HepG2 (cell line): ENCODE results near the gene C6orf136. TPM values are rescaled to one million over a fixed set of nuclear protein-coding genes. Genes with fewer than 3 reads are reported as not detected.

Experiments
- FOSL2 ChIP-seq: sonication (generic); formaldehyde crosslinking; IDR thresholded peaks from 2 replicates; pipeline ENCODE4 v1.4.0; 2020; ENCODE audit warnings: missing genetic modification reagents
- GLI4 ChIP-seq: sonication (generic); formaldehyde crosslinking; IDR thresholded peaks from 2 replicates; pipeline ENCODE4 v1.5.1; 2020; ENCODE audit warnings: missing genetic modification reagents, mild to moderate bottlenecking, moderate library complexity, borderline replicate concordance
- HOXA9 ChIP-seq: sonication (generic); formaldehyde crosslinking; IDR thresholded peaks from 2 replicates; pipeline ENCODE4 v1.8.1; 2022; ENCODE audit warnings: missing genetic modification reagents, mild to moderate bottlenecking, moderate library complexity, borderline replicate concordance
- MAFK ChIP-seq, 2 experiments: IDR thresholded peaks in 1 of 2; conservative IDR thresholded peaks in 1 of 2; 2 replicates each; pipeline ENCODE4 v1.6.1; 2011; ENCODE audit warnings: improper control_type of control experiment in 2 of 2, low read length in 2 of 2
- MED1 ChIP-seq: sonication (generic); formaldehyde crosslinking; IDR thresholded peaks from 2 replicates; pipeline ENCODE4 v1.4.0; 2020; ENCODE audit warnings: missing genetic modification reagents
- PAF1 ChIP-seq: IDR thresholded peaks from 2 replicates; pipeline ENCODE4 v1.6.1; 2016; ENCODE audit warnings: missing genetic modification reagents, missing compliant biosample characterization
- SATB2 ChIP-seq: sonication (generic); formaldehyde crosslinking; IDR thresholded peaks from 2 replicates; pipeline ENCODE4 v1.5.0; 2020; ENCODE audit warnings: missing genetic modification reagents
- ZNF335 ChIP-seq: sonication (generic); formaldehyde crosslinking; IDR thresholded peaks from 2 replicates; pipeline ENCODE4 v1.4.0; 2020; ENCODE audit warnings: missing genetic modification reagents
- ZNF816 ChIP-seq: sonication (generic); formaldehyde crosslinking; IDR thresholded peaks from 2 replicates; pipeline ENCODE4 v1.8.0; 2022; ENCODE audit warnings: missing genetic modification reagents, mild to moderate bottlenecking, borderline replicate concordance
- polyA plus RNA-seq, 8 experiments: library from polyadenylated mRNA; depleted of rRNA in 3 of 8; stranded (reverse) in 7 of 8; unstranded in 1 of 8; fragments of >200 nt; fragmentation: Illumina TruSeq in 4 of 8; extraction: Trizol in 4 of 8; gene quantifications; 2 replicates each; pipeline versions ENCODE4 v1.2.1 to v1.2.3, GENCODE V29; 2011 to 2016; ENCODE audit warnings: low read depth in 4 of 8, missing spikeins in 1 of 8, mixed read lengths in 1 of 8; ENCODE audit not compliant: insufficient read depth in 1 of 8
- total RNA-seq, 5 experiments: library from RNA; depleted of rRNA; stranded (reverse); fragments of >200 nt; fragmentation: Illumina TruSeq; extraction: Trizol; gene quantifications; 2 replicates each; pipeline ENCODE4 v1.2.3, GENCODE V29; 2016; ENCODE audit warnings: low read depth in 1 of 5
- TF ChIP-seq, protein P1 (sequence below): IDR thresholded peaks from 2 replicates; pipeline ENCODE4 v1.6.1; 2016; ENCODE audit warnings: low read depth, missing genetic modification reagents, missing compliant biosample characterization
- TF ChIP-seq, protein P2 (sequence below): sonication (generic); formaldehyde crosslinking; IDR thresholded peaks from 2 replicates; pipeline ENCODE4 v1.4.0; 2020; ENCODE audit warnings: mild to moderate bottlenecking, missing genetic modification reagents, borderline replicate concordance
- TF ChIP-seq, protein P3 (sequence below), 2 experiments: sonication (generic) in 1 of 2; formaldehyde crosslinking in 1 of 2; IDR thresholded peaks; 2 replicates each; pipeline versions ENCODE4 v1.6.1 to v1.9.0; 2014 to 2022; ENCODE audit warnings: antibody characterized with exemption in 1 of 2, borderline replicate concordance in 1 of 2, inconsistent platforms in 1 of 2, low read depth in 1 of 2, missing genetic modification reagents in 1 of 2

C6orf136 gene
- total and polyA plus RNA-seq, 2 of the 13 experiments (the other 11 are each of a cell fraction or from before 2014, with no cell fraction given) = 12.0 to 26.2 TPM

DNA sequence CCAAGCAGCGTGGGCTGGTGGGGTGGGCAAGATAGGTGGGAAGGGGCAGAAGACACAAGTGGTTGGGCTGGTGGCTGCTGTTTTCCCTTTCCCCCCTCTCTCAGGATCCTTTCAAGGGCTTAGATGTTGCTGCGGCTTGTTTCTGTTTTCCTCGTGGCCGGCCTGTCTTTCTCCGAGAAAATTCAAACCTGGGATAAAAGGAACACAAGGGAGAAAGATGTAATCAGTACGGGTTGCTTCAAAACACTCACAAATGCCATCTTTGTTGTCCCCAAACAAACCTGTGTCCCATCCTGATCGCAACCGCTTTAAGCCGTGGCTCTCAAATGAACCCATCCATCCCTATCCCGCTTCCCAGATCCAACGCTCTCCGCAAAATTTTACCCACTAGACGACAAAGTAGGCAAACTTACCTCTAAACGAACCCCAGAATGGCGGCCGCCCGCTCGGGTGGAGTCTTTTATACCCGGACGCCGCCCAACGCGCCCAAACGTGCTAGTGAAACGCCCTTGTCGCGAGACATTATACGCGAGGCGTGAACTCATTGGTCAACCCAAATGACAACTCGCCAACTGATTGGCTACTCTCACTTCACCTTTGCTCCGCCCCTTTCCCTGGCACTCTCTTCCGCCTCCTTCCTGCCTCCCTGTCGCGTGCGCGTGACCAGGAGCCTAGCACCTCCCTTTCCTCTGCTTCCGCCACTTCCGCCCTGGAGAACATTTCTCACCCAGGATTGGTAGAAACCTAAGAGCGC lies 29.9 kb upstream of the C6orf136 start, which contains the start of gene PPP1R10 (continued):
- peak; percentile 31; the same call in 1 of the 2 replicates for TF ChIP-seq FOSL2 (CRISPR knock-in tag)
- peak; percentile 68; the same call in 1 of the 2 replicates for TF ChIP-seq MED1 (CRISPR knock-in tag)
- no peak for TF ChIP-seq MAFK (conservative IDR thresholded peaks at IDR 0.05 in 1 of 2, IDR thresholded peaks at IDR 0.05 in 1 of 2; ENCODE audit: low read length in 2 of 2)
- TF ChIP-seq GLI4 (CRISPR knock-in tag) = no peak
- TF ChIP-seq HOXA9 = no peak
- no peak; the same call in 1 of the 2 replicates for TF ChIP-seq PAF1 (CRISPR knock-in tag)
- TF ChIP-seq, protein P1, sequence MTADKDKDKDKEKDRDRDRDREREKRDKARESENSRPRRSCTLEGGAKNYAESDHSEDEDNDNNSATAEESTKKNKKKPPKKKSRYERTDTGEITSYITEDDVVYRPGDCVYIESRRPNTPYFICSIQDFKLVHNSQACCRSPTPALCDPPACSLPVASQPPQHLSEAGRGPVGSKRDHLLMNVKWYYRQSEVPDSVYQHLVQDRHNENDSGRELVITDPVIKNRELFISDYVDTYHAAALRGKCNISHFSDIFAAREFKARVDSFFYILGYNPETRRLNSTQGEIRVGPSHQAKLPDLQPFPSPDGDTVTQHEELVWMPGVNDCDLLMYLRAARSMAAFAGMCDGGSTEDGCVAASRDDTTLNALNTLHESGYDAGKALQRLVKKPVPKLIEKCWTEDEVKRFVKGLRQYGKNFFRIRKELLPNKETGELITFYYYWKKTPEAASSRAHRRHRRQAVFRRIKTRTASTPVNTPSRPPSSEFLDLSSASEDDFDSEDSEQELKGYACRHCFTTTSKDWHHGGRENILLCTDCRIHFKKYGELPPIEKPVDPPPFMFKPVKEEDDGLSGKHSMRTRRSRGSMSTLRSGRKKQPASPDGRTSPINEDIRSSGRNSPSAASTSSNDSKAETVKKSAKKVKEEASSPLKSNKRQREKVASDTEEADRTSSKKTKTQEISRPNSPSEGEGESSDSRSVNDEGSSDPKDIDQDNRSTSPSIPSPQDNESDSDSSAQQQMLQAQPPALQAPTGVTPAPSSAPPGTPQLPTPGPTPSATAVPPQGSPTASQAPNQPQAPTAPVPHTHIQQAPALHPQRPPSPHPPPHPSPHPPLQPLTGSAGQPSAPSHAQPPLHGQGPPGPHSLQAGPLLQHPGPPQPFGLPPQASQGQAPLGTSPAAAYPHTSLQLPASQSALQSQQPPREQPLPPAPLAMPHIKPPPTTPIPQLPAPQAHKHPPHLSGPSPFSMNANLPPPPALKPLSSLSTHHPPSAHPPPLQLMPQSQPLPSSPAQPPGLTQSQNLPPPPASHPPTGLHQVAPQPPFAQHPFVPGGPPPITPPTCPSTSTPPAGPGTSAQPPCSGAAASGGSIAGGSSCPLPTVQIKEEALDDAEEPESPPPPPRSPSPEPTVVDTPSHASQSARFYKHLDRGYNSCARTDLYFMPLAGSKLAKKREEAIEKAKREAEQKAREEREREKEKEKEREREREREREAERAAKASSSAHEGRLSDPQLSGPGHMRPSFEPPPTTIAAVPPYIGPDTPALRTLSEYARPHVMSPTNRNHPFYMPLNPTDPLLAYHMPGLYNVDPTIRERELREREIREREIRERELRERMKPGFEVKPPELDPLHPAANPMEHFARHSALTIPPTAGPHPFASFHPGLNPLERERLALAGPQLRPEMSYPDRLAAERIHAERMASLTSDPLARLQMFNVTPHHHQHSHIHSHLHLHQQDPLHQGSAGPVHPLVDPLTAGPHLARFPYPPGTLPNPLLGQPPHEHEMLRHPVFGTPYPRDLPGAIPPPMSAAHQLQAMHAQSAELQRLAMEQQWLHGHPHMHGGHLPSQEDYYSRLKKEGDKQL = no peak
- TF ChIP-seq, protein P2, sequence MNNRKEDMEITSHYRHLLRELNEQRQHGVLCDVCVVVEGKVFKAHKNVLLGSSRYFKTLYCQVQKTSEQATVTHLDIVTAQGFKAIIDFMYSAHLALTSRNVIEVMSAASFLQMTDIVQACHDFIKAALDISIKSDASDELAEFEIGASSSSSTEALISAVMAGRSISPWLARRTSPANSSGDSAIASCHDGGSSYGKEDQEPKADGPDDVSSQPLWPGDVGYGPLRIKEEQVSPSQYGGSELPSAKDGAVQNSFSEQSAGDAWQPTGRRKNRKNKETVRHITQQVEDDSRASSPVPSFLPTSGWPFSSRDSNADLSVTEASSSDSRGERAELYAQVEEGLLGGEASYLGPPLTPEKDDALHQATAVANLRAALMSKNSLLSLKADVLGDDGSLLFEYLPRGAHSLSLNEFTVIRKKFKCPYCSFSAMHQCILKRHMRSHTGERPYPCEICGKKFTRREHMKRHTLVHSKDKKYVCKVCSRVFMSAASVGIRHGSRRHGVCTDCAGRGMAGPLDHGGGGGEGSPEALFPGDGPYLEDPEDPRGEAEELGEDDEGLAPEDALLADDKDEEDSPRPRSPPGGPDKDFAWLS (CRISPR knock-in tag) = no peak
- TF ChIP-seq, protein P3, sequence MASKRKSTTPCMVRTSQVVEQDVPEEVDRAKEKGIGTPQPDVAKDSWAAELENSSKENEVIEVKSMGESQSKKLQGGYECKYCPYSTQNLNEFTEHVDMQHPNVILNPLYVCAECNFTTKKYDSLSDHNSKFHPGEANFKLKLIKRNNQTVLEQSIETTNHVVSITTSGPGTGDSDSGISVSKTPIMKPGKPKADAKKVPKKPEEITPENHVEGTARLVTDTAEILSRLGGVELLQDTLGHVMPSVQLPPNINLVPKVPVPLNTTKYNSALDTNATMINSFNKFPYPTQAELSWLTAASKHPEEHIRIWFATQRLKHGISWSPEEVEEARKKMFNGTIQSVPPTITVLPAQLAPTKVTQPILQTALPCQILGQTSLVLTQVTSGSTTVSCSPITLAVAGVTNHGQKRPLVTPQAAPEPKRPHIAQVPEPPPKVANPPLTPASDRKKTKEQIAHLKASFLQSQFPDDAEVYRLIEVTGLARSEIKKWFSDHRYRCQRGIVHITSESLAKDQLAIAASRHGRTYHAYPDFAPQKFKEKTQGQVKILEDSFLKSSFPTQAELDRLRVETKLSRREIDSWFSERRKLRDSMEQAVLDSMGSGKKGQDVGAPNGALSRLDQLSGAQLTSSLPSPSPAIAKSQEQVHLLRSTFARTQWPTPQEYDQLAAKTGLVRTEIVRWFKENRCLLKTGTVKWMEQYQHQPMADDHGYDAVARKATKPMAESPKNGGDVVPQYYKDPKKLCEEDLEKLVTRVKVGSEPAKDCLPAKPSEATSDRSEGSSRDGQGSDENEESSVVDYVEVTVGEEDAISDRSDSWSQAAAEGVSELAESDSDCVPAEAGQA (IDR thresholded peaks at IDR 0.05; ENCODE audit: low read depth) = no peak; the same call in 1 of the 2 replicates
- TF ChIP-seq, protein P3 (CRISPR knock-in tag; IDR thresholded peaks at IDR 0.05; ENCODE audit: borderline replicate concordance) = no peak; the same call in 1 of the 2 replicates
- TF ChIP-seq ZNF816 = no peak
- no peak for TF ChIP-seq SATB2 (CRISPR knock-in tag)
- no peak; the same call in 1 of the 2 replicates for TF ChIP-seq ZNF335
